Cardiac muscle cell (in vitro differentiated cells and primary cell): ENCODE results near the gene SLC35B2. TPM values are rescaled to one million over a fixed set of nuclear protein-coding genes. Genes with fewer than 3 reads are reported as not detected.

Experiments
- DNase-seq, 2 donors: peaks; one replicate each; pipeline versions ENCODE4 v3.0.0 to v3.0.0-alpha.2; 2010 to 2017; ENCODE audit warnings: low read depth in 1 of 2, low spot score in 1 of 2
- H3K27ac ChIP-seq: fragments of 200-600 bp; sonication (generic); 2 replicates; pipeline ENCODE4 v1.5.1; 2016
- H3K27me3 ChIP-seq: fragments of 200-600 bp; sonication (generic); 2 replicates; pipeline ENCODE4 v1.6.0; 2016; ENCODE audit warnings: control low read depth
- H3K36me3 ChIP-seq: fragments of 200-600 bp; sonication (generic); 2 replicates; pipeline ENCODE4 v1.5.1; 2016; ENCODE audit warnings: control low read depth
- H3K4me1 ChIP-seq: fragments of 200-600 bp; sonication (generic); 2 replicates; pipeline ENCODE4 v1.8.1; 2017; ENCODE audit warnings: low read depth, mild to moderate bottlenecking, mixed run types
- H3K4me3 ChIP-seq: fragments of 200-600 bp; sonication (generic); 2 replicates; pipeline ENCODE4 v1.5.1; 2016; ENCODE audit warnings: mild to moderate bottlenecking
- H3K9me3 ChIP-seq: fragments of 200-600 bp; sonication (generic); 2 replicates; pipeline ENCODE4 v1.5.1; 2017; ENCODE audit warnings: low read depth, mild to moderate bottlenecking, control low read depth
- CTCF ChIP-seq: IDR thresholded peaks from 2 replicates; pipeline ENCODE4 v1.5.1; 2012; ENCODE audit warnings: low read depth, mild to moderate bottlenecking, low read length
- polyA plus RNA-seq: library from polyadenylated mRNA; unstranded; fragments of >200 nt; fragmentation: Nextera tagmentation; extraction: Ambion mirVana; gene quantifications from 2 replicates; pipeline ENCODE4 v1.2.1, GENCODE V29; 2016
- total RNA-seq: library from RNA; depleted of rRNA; stranded (reverse); fragments of >200 nt; gene quantifications from 2 replicates; pipeline ENCODE4 v1.2.3, GENCODE V29; 2016

Gene SLC35B2
- total and polyA plus RNA-seq, 2 experiments from 2014 or later: 34.3 to 63.3 TPM

DNA sequence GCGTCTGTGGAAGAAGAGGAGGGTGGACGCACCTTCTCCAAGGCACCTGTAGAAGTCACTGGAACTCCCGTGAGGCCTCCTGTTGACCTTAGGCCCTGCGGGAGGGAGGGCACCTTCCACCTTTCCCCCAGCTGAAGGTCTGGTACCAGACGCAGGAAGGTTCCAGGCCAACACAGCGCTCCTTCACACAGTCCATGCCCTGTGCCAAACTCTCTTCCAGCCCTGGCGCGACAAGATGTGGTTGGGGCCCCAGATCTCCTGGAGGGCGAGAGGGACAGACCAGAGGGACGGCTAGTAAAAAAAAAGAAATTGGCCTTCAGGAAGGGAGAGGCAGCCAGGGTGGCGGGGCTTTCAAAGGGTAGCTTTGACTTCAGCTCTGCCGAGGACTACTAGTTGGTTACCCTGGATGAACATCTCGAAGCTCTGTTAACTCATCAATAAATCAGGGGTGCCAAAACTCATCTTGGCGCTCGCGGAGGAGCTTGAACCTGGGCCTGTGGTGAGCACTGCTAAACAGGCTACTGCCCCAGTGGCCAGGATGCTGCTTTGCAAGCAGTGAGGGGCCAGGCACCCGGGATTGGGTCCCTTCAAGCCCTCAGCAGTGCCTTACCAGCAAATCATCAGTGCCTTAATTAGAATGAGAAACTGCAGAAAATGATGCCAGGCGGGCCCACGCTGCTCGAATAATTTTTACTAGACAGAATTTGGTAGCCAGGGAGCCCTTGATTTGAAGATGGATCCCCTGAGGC is 40.9 kb upstream of the SLC35B2 start:
- no peak overlapping the region for H3K27ac ChIP-seq
- H3K9me3 ChIP-seq: no peaks in the 10 kb centered on the region
- H3K4me3 ChIP-seq: peak overlapping the region; percentile 73
- DNase-seq: no peak
- peaks cover 2% of the 10 kb centered on the region for H3K36me3 ChIP-seq
- TF ChIP-seq CTCF: no peak
- H3K4me1 ChIP-seq: no peaks in the 10 kb centered on the region
- peaks cover 35% of the 10 kb centered on the region for H3K27me3 ChIP-seq

DNA sequence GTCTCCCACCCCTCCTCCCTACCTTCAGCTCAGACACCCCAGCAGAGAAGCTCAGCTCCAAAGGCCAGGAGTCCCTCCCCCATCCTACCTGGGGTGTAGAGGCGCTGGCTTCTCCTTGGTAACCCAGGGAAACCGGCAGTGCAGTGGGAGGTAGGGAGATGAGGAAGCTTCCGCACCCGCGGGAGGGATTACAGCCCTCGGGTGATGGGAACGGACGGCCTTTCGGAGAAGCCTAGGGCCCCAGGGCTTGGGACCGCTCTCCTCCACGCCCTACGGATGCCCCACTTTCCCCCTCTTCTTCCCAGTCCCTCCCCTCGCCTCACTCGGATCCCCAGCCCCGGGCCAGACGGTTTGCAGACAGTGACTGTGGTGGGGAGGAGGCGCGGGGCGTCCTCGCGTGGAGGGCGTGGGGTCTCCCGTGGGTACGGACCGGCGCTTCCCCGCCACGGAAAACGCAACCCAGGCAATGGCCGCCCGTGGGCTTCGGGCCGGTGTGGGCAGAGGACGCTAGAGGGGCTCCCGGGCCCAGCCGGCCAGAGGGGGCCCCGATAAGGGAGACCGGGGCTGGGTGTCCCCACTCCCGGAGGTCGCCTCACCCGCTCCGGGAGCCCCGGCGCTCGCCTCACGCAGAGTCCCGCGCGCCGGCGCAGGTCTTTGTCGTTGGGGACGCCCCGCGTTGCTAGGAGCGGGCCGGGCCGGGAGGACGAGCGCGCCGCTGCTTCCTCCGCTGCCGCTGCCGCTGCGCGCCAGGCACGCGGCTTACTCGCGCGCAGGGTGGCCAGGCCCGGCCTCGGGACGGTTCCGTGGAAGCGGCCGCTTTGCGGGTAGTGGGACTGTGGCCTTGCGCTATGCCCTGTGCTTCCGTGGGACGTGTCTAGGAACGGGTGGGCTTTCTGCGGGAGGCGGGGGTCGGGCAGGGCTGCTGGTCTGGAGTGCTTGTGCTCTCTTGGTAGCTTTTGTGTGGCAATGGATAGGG is 40.0 kb upstream of the SLC35B2 start:
- no peaks in the 10 kb centered on the region for H3K4me1 ChIP-seq
- DNase-seq: peak; percentile 49 to 84
- H3K27ac ChIP-seq: no peak overlapping the region
- no peaks in the 10 kb centered on the region for H3K9me3 ChIP-seq
- H3K36me3 ChIP-seq: peaks cover under 1% of the 10 kb centered on the region
- no peak for TF ChIP-seq CTCF
- peak overlapping the region; percentile 73 for H3K4me3 ChIP-seq
- H3K27me3 ChIP-seq: peaks cover 35% of the 10 kb centered on the region

DNA sequence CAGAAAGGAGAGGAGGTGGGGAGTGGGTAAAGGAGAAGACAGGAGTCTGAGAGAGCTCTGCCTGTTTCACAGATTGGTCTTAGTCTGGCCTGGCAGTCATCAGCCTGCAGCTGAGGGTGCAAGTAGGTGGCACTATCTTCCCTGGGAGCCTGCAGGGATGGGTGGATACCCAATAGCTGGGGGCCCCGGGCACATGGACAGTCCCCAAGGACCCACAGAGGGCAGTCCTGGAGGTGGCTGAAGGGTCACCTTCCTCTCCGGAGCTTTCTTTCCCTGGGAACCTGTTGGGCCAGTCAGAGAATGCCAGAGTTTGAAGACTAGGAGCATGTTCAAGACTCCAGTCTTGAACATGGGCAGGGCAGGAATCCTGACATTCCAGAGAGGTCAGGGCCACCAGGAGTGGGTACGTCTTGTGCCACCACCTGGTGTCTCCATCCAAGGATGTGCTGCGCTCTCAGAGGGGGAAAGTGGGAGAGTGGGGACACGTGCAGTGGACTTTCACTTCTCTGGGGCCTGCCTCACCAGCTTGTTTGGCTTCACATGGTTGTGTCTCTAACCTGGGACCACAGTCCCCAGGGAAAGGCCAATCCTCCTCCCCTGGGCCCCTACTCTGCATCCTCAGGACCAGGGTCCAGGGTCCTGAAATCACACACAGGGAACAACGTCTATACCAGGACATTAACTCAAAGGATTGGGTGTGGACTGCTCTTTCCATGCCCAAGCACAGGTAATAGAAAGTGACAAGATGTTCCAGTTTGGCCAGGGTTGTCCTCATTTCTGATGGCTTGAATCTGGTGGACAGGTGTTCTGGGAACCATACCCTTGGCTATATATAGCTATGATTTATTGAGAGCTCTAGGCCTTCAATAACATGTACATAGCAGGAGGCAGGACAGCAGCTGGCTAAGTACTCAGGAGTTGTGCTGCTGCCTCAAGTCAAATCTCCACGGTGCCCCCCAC is 37.8 kb upstream of the SLC35B2 start:
- no peak for TF ChIP-seq CTCF
- no peak for DNase-seq
- no peak overlapping the region for H3K27ac ChIP-seq
- no peaks in the 10 kb centered on the region for H3K4me1 ChIP-seq
- H3K27me3 ChIP-seq: peaks cover 49% of the 10 kb centered on the region
- no peak overlapping the region for H3K4me3 ChIP-seq
- H3K36me3 ChIP-seq: no peaks in the 10 kb centered on the region
- H3K9me3 ChIP-seq: no peaks in the 10 kb centered on the region

- no peaks in the 10 kb centered on the region for H3K36me3 ChIP-seq
- DNase-seq: no peak
- H3K27ac ChIP-seq: no peak overlapping the region
- no peak for TF ChIP-seq CTCF
- H3K9me3 ChIP-seq: no peaks in the 10 kb centered on the region
- H3K4me3 ChIP-seq: no peak overlapping the region
- H3K4me1 ChIP-seq: no peaks in the 10 kb centered on the region
- peaks cover 60% of the 10 kb centered on the region for H3K27me3 ChIP-seq
Measured at GRCh38 chr6:44292661-44293365, 35.5 kb upstream of the SLC35B2 start.
